ENCODE results near the gene FAM193A.
"Not testable (repeated sequence)": the region's sequence is repeated elsewhere in the genome, so short reads cannot be mapped to it uniquely, and the experiment has no call there.

The FAM193A gene

DNA sequence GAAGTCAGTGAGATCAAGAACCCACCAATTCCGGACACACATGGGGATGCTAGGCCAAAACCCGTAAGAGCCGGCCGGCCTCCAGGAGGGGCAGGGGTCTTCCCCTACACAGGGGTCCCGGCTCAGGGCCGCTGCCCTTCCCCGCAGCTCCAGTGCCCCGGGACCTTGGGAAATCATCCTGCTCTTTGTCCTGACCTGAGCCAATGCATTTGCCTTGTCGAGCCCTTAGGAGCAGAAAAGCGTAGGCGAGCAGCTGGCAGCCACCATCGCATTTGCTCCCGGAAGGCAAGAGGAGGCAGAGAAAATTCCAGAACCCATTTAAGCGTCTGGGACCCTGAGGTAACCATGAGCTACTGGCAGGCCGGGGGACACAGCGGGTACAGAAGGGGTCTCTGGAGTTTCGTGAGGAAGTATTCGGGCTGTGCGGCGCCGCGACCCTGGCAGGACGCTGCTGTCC is 227.1 kb downstream of the FAM193A start:
- Histone ChIP-seq H3K27ac (ENCODE audit: low read length) (no peak overlapping the region), H3K4me3 (ENCODE audit: low read length) (peak overlapping the region; percentile 60; the same call in 1 of the 2 replicates), H3K9ac (ENCODE audit: low read depth, low read length) (peak overlapping the region; percentile 20; the same call in 1 of the 2 replicates)

DNA sequence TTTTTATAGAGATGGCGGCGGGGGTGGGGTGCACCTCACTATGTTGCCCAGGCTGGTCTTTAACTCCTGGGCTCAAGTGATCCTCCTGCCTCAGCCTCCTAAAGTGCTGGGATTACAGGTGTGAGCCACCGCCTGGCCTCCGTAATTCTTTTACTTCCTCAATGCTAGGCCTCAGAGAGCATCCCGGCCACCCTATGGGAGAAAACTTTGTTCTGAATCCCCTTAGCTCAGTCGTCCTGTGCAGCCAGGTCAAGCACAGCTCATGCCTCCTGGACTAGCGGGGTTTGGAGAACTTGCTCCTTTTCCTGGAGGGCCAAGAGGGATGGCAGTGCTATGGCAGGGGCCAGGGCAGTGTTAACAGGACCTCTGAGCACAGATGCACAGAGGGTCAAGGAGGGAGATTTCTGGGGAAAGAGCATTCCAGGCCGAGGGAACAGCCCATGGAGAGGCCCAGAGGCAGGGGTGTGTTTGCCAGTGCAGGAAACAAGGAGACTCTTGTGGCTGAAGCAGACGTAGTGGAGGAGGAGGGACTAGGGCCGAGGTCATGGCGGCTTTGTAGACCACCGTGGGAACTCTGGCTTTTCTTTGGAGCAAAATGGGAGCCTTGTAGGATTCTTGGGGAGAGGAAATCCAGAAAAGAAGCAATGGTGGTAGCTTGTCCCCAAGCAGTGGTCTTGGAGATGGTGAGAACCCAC is 229.5 kb downstream of the FAM193A start:
- no peak overlapping the region for H3K4me3 ChIP-seq (ENCODE audit: low read length)

More for the DNA sequence above, 227.1 kb downstream of the FAM193A start:
- H3K9me3 ChIP-seq (ENCODE audit: insufficient read depth, low read depth, low read length), result no peaks in the 10 kb centered on the region
- peaks cover 2% of the 10 kb centered on the region; the same call in 1 of the 2 replicates for H3K4me1 ChIP-seq (ENCODE audit: insufficient read depth, low read length)
- H3K36me3 ChIP-seq (ENCODE audit: insufficient read depth, low read depth, low read length), result no peaks in the 10 kb centered on the region
- peaks cover 4% of the 10 kb centered on the region; the same call in 1 of the 2 replicates for H3K27me3 ChIP-seq (ENCODE audit: insufficient read depth, low read length)

DNA sequence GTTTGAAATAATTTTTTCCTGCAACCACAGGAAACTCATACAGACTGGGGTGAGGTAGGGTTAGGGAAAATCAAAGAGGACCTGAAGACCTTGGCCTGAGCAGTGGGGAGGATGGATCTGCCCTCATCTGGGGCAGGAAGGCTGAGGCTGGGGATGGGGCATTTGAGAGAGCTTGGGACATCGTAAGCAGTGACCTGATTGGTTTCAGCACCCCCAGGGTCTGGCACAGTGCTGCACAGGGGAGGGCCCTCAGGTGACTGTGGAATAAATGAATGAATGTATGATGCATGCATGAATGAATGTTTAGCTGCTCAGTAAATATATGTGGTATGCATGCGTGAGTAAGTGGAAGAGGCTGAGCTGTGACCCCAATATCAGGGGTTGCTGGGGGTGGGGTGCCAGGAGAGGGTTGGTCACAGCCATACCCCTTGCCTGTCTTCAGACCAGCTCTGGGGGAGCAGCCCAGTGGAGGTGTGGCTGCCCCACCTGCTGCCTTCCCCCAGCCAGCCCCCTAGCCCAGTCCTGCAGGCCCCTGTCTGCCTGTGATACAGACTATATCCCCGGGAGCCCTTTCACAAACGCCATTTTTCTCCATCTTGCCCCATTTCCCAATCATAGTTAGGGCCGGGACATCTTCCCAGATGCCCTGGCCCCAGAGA is 230.7 kb downstream of the FAM193A start:
- peaks cover 5% of the 10 kb centered on the region; the same call in 1 of the 2 replicates for H3K4me1 ChIP-seq (ENCODE audit: insufficient read depth, low read length)
- no peak overlapping the region for H3K4me3 ChIP-seq (ENCODE audit: low read length)
- H3K36me3 ChIP-seq (ENCODE audit: insufficient read depth, low read depth, low read length), result no peaks in the 10 kb centered on the region
- no peak overlapping the region for H3K27ac ChIP-seq (ENCODE audit: low read length)
- peaks cover 4% of the 10 kb centered on the region; the same call in 1 of the 2 replicates for H3K27me3 ChIP-seq (ENCODE audit: insufficient read depth, low read length)
- H3K9me3 ChIP-seq (ENCODE audit: insufficient read depth, low read depth, low read length), result no peaks in the 10 kb centered on the region
- H3K9ac ChIP-seq (ENCODE audit: low read depth, low read length), result no peak overlapping the region

More for the DNA sequence above, 229.5 kb downstream of the FAM193A start:
- H3K9me3 ChIP-seq (ENCODE audit: insufficient read depth, low read depth, low read length), result no peaks in the 10 kb centered on the region
- H3K36me3 ChIP-seq (ENCODE audit: insufficient read depth, low read depth, low read length), result no peaks in the 10 kb centered on the region
- no peak overlapping the region for H3K9ac ChIP-seq (ENCODE audit: low read depth, low read length)
- peaks cover 5% of the 10 kb centered on the region; the same call in 1 of the 2 replicates for H3K4me1 ChIP-seq (ENCODE audit: insufficient read depth, low read length)
- peaks cover 4% of the 10 kb centered on the region; the same call in 1 of the 2 replicates for H3K27me3 ChIP-seq (ENCODE audit: insufficient read depth, low read length)
- H3K27ac ChIP-seq (ENCODE audit: low read length), result no peak overlapping the region

DNA sequence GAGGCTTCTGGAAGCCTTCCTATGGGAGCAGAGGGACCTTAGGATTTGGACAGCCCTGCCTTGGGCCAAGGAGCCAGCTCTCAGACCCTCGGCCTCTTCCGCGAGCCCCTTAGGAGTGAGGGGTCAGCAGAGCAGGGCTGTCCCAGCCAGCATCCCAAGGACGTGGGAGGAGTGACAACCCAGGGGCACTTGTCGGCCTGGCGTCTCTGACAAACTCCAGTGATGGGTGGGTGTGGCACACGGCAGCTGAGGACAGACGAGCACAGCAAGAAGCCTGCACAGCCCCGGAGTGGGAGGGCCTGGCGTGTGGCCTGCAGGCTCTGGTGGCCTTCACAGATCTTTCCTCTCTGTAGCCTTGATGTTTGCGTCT is 231.2 kb downstream of the FAM193A start:
- Histone ChIP-seq H3K9me3 (ENCODE audit: insufficient read depth, low read depth, low read length) (no peaks in the 10 kb centered on the region), H3K27me3 (ENCODE audit: insufficient read depth, low read length) (peaks cover 4% of the 10 kb centered on the region; the same call in 1 of the 2 replicates), H3K36me3 (ENCODE audit: insufficient read depth, low read depth, low read length) (no peaks in the 10 kb centered on the region), H3K4me3 (ENCODE audit: low read length) (no peak overlapping the region), H3K27ac (ENCODE audit: low read length) (no peak overlapping the region), H3K9ac (ENCODE audit: low read depth, low read length) (no peak overlapping the region), H3K4me1 (ENCODE audit: insufficient read depth, low read length) (peaks cover 5% of the 10 kb centered on the region; the same call in 1 of the 2 replicates)

DNA sequence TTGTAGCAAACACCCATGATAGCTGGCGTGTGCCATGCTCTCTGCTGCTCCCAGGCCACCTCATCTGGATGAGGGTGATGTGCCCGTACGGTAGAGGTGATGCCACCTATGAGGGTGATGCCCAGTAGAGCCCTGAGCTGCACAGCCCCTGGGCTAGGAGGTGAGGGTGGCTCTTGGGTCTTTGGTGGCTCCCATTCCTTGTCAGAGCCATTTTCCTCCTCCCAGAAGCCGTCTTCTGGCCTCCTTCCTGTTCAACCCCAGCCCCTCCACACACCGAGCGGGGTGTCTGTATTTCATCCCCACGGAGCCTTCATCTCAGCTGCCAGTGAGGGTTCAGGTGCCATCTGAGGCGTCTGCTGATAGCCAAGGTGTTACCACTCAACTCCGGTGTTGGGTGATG is 231.7 kb downstream of the FAM193A start:
- H3K9me3 ChIP-seq (ENCODE audit: insufficient read depth, low read depth, low read length), result no peaks in the 10 kb centered on the region
- no peak overlapping the region for H3K9ac ChIP-seq (ENCODE audit: low read depth, low read length)
- no peak overlapping the region for H3K27ac ChIP-seq (ENCODE audit: low read length)
- peaks cover 5% of the 10 kb centered on the region; the same call in 1 of the 2 replicates for H3K4me1 ChIP-seq (ENCODE audit: insufficient read depth, low read length)
- no peaks in the 10 kb centered on the region for H3K36me3 ChIP-seq (ENCODE audit: insufficient read depth, low read depth, low read length)
- no peak overlapping the region for H3K4me3 ChIP-seq (ENCODE audit: low read length)
- H3K27me3 ChIP-seq (ENCODE audit: insufficient read depth, low read length), result peaks cover 4% of the 10 kb centered on the region; the same call in 1 of the 2 replicates

DNA sequence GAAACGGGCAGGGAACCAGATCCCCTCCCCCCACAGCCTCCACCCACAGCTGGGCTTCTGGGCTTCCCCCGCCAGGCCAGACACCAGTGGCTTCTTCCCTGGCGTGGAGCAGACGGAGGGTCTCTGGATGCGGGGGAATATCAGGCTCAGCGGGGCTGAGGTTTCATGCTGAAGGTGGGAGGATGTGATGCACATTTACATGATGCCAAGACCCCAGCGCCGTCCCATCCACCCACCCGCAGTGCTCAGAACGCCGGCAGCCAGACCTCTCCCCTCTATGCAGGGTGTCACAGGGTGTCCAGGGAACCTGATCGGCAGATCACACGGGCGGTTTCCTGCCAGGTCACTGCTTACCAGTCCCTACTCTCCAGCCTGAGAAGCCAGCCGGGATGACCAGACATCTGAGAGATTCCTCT is 232.5 kb downstream of the FAM193A start:
- H3K27me3 ChIP-seq (ENCODE audit: insufficient read depth, low read length), result peaks cover 4% of the 10 kb centered on the region; the same call in 1 of the 2 replicates
- H3K36me3 ChIP-seq (ENCODE audit: insufficient read depth, low read depth, low read length), result no peaks in the 10 kb centered on the region
- no peak overlapping the region for H3K4me3 ChIP-seq (ENCODE audit: low read length)
- H3K27ac ChIP-seq (ENCODE audit: low read length), result no peak overlapping the region
- peaks cover 5% of the 10 kb centered on the region; the same call in 1 of the 2 replicates for H3K4me1 ChIP-seq (ENCODE audit: insufficient read depth, low read length)
- no peak overlapping the region for H3K9ac ChIP-seq (ENCODE audit: low read depth, low read length)
- no peaks in the 10 kb centered on the region for H3K9me3 ChIP-seq (ENCODE audit: insufficient read depth, low read depth, low read length)

DNA sequence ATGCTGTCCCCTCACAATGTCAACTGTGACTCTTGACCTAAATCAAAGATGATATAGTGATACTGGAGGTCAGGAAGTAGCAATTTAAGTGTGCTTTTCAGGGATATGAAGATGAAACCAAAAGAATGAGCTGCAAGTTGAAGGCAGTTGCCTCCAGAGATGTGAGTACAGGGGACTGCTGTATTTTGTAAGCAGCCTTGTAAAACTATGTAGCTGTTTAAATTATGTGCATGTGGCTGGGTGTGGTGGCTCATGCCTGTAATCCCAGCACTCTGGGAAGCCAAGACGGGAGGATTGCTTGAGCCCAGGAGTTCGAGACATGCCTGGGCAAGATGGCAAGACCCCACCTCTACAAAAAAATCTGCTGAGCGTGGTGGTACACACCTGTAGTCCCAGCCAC is 234.8 kb downstream of the FAM193A start:
- Histone ChIP-seq H3K9ac (ENCODE audit: low read depth, low read length) (no peak overlapping the region), H3K9me3 (ENCODE audit: insufficient read depth, low read depth, low read length) (no peaks in the 10 kb centered on the region), H3K4me3 (ENCODE audit: low read length) (no peak overlapping the region)

DNA sequence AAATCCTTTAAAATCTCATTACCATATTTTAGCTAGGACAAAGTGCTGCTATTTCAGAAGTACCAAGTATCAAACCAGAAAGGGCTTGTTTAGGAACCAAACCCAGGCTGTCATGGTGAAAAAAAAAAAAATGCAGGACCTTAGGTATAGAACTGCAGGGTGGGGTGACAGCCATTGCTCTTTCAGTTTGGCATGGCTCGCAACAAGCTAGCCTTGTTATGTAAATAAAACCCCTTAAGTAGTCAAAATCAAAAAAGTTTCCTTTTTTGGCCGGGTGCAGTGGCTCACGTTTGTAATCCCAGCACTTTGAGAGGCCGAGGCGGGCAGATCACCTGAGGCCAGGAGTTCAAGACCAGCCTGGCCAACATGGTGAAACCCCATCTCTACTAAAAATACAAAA is 244.2 kb downstream of the FAM193A start:
- H3K9ac ChIP-seq (ENCODE audit: low read depth, low read length), result peak overlapping the region; percentile 41; the same call in 1 of the 2 replicates
- not testable (repeated sequence) for H3K27me3 ChIP-seq (ENCODE audit: insufficient read depth, low read length); H3K36me3 ChIP-seq (ENCODE audit: insufficient read depth, low read depth, low read length); H3K4me3 ChIP-seq (ENCODE audit: low read length); H3K9me3 ChIP-seq (ENCODE audit: insufficient read depth, low read depth, low read length)
- H3K27ac ChIP-seq (ENCODE audit: low read length), result peak overlapping the region; percentile 31
- H3K4me1 ChIP-seq (ENCODE audit: insufficient read depth, low read length), result peaks cover 16% of the 10 kb centered on the region; the same call in 1 of the 2 replicates

More for the DNA sequence above, 234.8 kb downstream of the FAM193A start:
- peaks cover 5% of the 10 kb centered on the region; the same call in 1 of the 2 replicates for H3K4me1 ChIP-seq (ENCODE audit: insufficient read depth, low read length)
- no peaks in the 10 kb centered on the region for H3K36me3 ChIP-seq (ENCODE audit: insufficient read depth, low read depth, low read length)
- no peaks in the 10 kb centered on the region for H3K27me3 ChIP-seq (ENCODE audit: insufficient read depth, low read length)
- no peak overlapping the region for H3K27ac ChIP-seq (ENCODE audit: low read length)

DNA sequence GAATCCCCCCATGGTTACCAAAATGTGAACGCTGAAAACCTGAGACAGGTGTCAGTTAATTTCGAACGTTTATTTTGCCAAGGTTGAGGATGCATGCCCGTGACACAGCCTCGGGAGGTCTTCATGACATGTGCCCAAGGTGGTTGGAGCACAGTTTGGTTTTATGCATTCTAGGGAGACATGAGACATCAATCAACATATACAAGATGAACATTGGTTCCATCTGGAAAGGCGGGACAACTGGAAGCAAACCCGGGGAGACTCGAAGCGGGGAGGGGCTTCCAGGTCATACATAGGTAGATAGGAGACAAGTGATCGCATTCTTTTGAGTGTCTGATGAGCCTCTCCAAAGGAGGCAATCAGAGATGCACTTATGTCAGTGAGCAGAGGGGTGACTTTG is 245.5 kb downstream of the FAM193A start:
- Histone ChIP-seq H3K9me3 (ENCODE audit: insufficient read depth, low read depth, low read length) (no peaks in the 10 kb centered on the region), H3K27me3 (ENCODE audit: insufficient read depth, low read length) (no peaks in the 10 kb centered on the region), H3K36me3 (ENCODE audit: insufficient read depth, low read depth, low read length) (no peaks in the 10 kb centered on the region), H3K27ac (ENCODE audit: low read length) (no peak overlapping the region), H3K4me3 (ENCODE audit: low read length) (no peak overlapping the region), H3K4me1 (ENCODE audit: insufficient read depth, low read length) (peaks cover 16% of the 10 kb centered on the region; the same call in 1 of the 2 replicates), H3K9ac (ENCODE audit: low read depth, low read length) (no peak overlapping the region)

Measured in iPS-20b (cell line).